Prostate gland (tissue), 2 donors: ENCODE data around the gene ST3GAL6. TPM values are rescaled to one million over a fixed set of nuclear protein-coding genes. Genes with fewer than 3 reads are reported as not detected.
A peak's percentile ranks its signal among the peaks of the same experiment; 100 is the strongest.

Source experiments
- DNase-seq: peaks from one replicate; pipeline ENCODE4 v3.0.0-alpha.2; 2019; ENCODE audit warnings: low spot score
- H3K27ac ChIP-seq, 2 donors: fragments of 200-600 bp; sonication (generic); 2 replicates each; pipeline ENCODE4 v1.5.1; 2017 to 2019
- H3K27me3 ChIP-seq: fragments of 200-600 bp; sonication (generic); replicated peaks from 2 replicates; pipeline ENCODE4 v1.5.1; 2019; ENCODE audit not compliant: insufficient read depth
- H3K36me3 ChIP-seq, 2 donors: fragments of 200-600 bp; sonication (generic); 1 replicate in 1 of 2; 2 replicates in 1 of 2; pipeline versions ENCODE4 v1.5.1 to v1.8.1; 2017 to 2019
- H3K4me1 ChIP-seq: fragments of 200-600 bp; sonication (generic); replicated peaks from 2 replicates; pipeline ENCODE4 v1.5.1; 2019
- H3K4me3 ChIP-seq, 2 donors: fragments of 200-600 bp; sonication (generic); 2 replicates each; pipeline ENCODE4 v1.5.1; 2017 to 2019
- H3K9me3 ChIP-seq: fragments of 200-600 bp; sonication (generic); 2 replicates; pipeline ENCODE4 v1.5.1; 2017
- CTCF ChIP-seq, 4 experiments: fragments of 200-600 bp in 2 of 4; fragments of 450-650 bp in 2 of 4; sonication (generic) in 2 of 4; IDR thresholded peaks; 1 replicate in 3 of 4; 2 replicates in 1 of 4; pipeline ENCODE4 v1.5.1; 2016 to 2019; ENCODE audit warnings: antibody characterized with exemption in 4 of 4, mild to moderate bottlenecking in 2 of 4, moderate library complexity in 2 of 4
- POLR2A ChIP-seq: fragments of 450-650 bp; IDR thresholded peaks from one replicate; pipeline ENCODE4 v1.6.1; 2016; ENCODE audit warnings: antibody characterized with exemption, mild to moderate bottlenecking
- POLR2AphosphoS5 ChIP-seq: sonication (generic); formaldehyde crosslinking; IDR thresholded peaks from one replicate; pipeline ENCODE4 v1.6.1; 2017; ENCODE audit warnings: antibody characterized with exemption
- WGBS: methylation state at CpG from one replicate; pipeline ENCODE4 v1.1.5; 2018; 5-methylcytosine and 5-hydroxymethylcytosine counted together
- intact Hi-C: fragments of 100-400 bp; cut with DNase I; formaldehyde crosslinking; loops from one replicate; pipeline ENCODE4 v1.14.2; 2022
- total RNA-seq, 2 donors: library from RNA; depleted of rRNA; stranded (reverse); fragments of >200 nt; gene quantifications; one replicate each; pipeline ENCODE4 v1.1.0, GENCODE V29; 2016

ST3GAL6 gene
- total RNA-seq, 2 donors from 2014 or later, result 7.1 to 10.6 TPM

GRCh38 chr3:98733812-98734281 is 29.3 kb upstream of the ST3GAL6 start:
- TF ChIP-seq POLR2AphosphoS5, result peak; percentile 66
- TF ChIP-seq CTCF (IDR thresholded peaks at IDR 0.05), result no peak
- Histone ChIP-seq H3K27me3 (no peaks in the 10 kb centered on the region), H3K36me3 (no peaks in the 10 kb centered on the region), H3K4me3 (peak overlapping the region; percentile 67 to 76), H3K27ac (peak overlapping the region; percentile 77 to 78), H3K9me3 (no peaks in the 10 kb centered on the region), H3K4me1 (peaks cover 8% of the 10 kb centered on the region)
- intact Hi-C loops, result no loop called here
- WGBS, result under 1% methylated on average over 15 of the region's 15 CpGs
- DNase-seq, result peak; percentile 46

- 22% methylated on average over 4 of the region's 4 CpGs for WGBS
- Histone ChIP-seq H3K4me1 (peaks cover 8% of the 10 kb centered on the region), H3K36me3 (no peaks in the 10 kb centered on the region), H3K27ac (peak overlapping the region in 1 of 2 donors; percentile 77), H3K27me3 (no peaks in the 10 kb centered on the region), H3K4me3 (peak overlapping the region; percentile 67 to 76), H3K9me3 (no peaks in the 10 kb centered on the region)
- no peak for DNase-seq
- TF ChIP-seq POLR2AphosphoS5, result no peak
- TF ChIP-seq POLR2A, result no peak
- no peak for TF ChIP-seq CTCF (IDR thresholded peaks at IDR 0.05)
- intact Hi-C loops, result no loop called here
Observed at GRCh38 chr3:98734306-98734705, 28.8 kb upstream of the ST3GAL6 start.

- Histone ChIP-seq H3K4me3 (no peak overlapping the region), H3K4me1 (peaks cover 8% of the 10 kb centered on the region), H3K36me3 (no peaks in the 10 kb centered on the region), H3K27me3 (no peaks in the 10 kb centered on the region), H3K9me3 (no peaks in the 10 kb centered on the region), H3K27ac (no peak overlapping the region)
- TF ChIP-seq CTCF (IDR thresholded peaks at IDR 0.05) (no peak), POLR2A (no peak), POLR2AphosphoS5 (no peak)
- no peak for DNase-seq
- 79% methylated on average over 4 of the region's 4 CpGs for WGBS
- intact Hi-C loops, result no loop called here
Observed at GRCh38 chr3:98734735-98735134, 28.4 kb upstream of the ST3GAL6 start.

DNA sequence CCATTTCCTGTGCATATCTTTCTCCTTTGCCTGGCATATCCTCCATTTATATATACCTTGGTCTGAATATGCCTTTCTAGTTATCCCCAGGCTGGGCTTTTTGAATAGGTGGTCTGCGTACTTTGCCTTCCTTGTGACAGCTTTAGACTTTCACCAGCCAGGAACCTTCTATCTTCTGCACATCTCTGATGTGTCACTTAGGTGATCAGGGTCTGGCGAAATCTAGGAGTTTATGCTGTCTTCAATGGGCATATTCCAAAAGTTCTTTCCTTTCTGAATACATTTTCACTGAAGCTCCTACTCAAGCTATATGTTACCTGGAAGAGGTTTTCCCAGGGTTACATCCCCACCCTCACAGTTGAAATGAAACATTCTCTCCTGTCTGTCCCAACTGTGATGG is 27.8 kb upstream of the ST3GAL6 start:
- H3K9me3 ChIP-seq, result no peaks in the 10 kb centered on the region
- WGBS, result 100% methylated on average over 2 of the region's 2 CpGs
- intact Hi-C loops, result no loop called here

More for the DNA sequence above, 27.8 kb upstream of the ST3GAL6 start:
- TF ChIP-seq CTCF (IDR thresholded peaks at IDR 0.05) (no peak), POLR2A (no peak), POLR2AphosphoS5 (no peak)
- peaks cover 8% of the 10 kb centered on the region for H3K4me1 ChIP-seq
- H3K4me3 ChIP-seq, result no peak overlapping the region
- no peak overlapping the region for H3K27ac ChIP-seq
- no peaks in the 10 kb centered on the region for H3K36me3 ChIP-seq
- no peaks in the 10 kb centered on the region for H3K27me3 ChIP-seq
- no peak for DNase-seq
